ENCODE results near the gene ZNF436. TPM values are rescaled to one million over a fixed set of nuclear protein-coding genes. Genes with fewer than 3 reads are reported as not detected.

ZNF436 gene
- total and polyA plus RNA-seq, 9 of the 15 experiments (the other 6 are each of a cell fraction or from before 2014, with no cell fraction given) = 2.1 to 11.3 (median 6.8) TPM

- TF ChIP-seq, protein P1, sequence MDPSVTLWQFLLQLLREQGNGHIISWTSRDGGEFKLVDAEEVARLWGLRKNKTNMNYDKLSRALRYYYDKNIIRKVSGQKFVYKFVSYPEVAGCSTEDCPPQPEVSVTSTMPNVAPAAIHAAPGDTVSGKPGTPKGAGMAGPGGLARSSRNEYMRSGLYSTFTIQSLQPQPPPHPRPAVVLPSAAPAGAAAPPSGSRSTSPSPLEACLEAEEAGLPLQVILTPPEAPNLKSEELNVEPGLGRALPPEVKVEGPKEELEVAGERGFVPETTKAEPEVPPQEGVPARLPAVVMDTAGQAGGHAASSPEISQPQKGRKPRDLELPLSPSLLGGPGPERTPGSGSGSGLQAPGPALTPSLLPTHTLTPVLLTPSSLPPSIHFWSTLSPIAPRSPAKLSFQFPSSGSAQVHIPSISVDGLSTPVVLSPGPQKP (CRISPR knock-in tag; IDR thresholded peaks at IDR 0.05) = no peak
- TF ChIP-seq ZNF764 (CRISPR knock-in tag; IDR thresholded peaks at IDR 0.05; ENCODE audit: low read depth) (0 out of 2 replicates have a peak, but pooled peaks have one; percentile 23), ZNF511 (CRISPR knock-in tag; IDR thresholded peaks at IDR 0.05) (no peak; the same call in 1 of the 2 replicates), TRIM24 (IDR thresholded peaks at IDR 0.05) (no peak), CREBBP (IDR thresholded peaks at IDR 0.05; ENCODE audit: low read depth, low read length) (no peak), MAZ (CRISPR knock-in tag; conservative IDR thresholded peaks at IDR 0.05 in 1 of 2, IDR thresholded peaks at IDR 0.05 in 1 of 2) (peak; percentile 80 to 95), HDAC3 (IDR thresholded peaks at IDR 0.05; ENCODE audit: borderline replicate concordance, partially characterized antibody) (peak; percentile 27), ZBED1 (IDR thresholded peaks at IDR 0.05) (no peak), ARID3A (IDR thresholded peaks at IDR 0.05; ENCODE audit: borderline replicate concordance, low read depth, low read length) (no peak), E2F3 (CRISPR knock-in tag; IDR thresholded peaks at IDR 0.05) (0 out of 2 replicates have a peak, but pooled peaks have one; percentile 18), POLR2H (tag; IDR thresholded peaks at IDR 0.05; ENCODE audit: low read depth) (no peak), MTA3 (IDR thresholded peaks at IDR 0.05; ENCODE audit: borderline replicate concordance) (peak; percentile 69; the same call in 1 of the 2 replicates), ZNF121 (CRISPR knock-in tag; conservative IDR thresholded peaks at IDR 0.05) (no peak), ZNF175 (CRISPR knock-in tag; IDR thresholded peaks at IDR 0.05; ENCODE audit: low read depth) (no peak), ELF2 (CRISPR knock-in tag; IDR thresholded peaks at IDR 0.05) (peak; percentile 79; the same call in 1 of the 2 replicates), CCNT2 (IDR thresholded peaks at IDR 0.05; ENCODE audit: borderline replicate concordance, extremely low read depth, insufficient read length, low read depth, low read length) (peak; percentile 88), ZNF785 (CRISPR knock-in tag; IDR thresholded peaks at IDR 0.05) (no peak), KLF13 (tag; IDR thresholded peaks at IDR 0.05; ENCODE audit: borderline replicate concordance, low read depth) (peak; percentile 67; the same call in 1 of the 2 replicates)
- TF ChIP-seq, protein P2, sequence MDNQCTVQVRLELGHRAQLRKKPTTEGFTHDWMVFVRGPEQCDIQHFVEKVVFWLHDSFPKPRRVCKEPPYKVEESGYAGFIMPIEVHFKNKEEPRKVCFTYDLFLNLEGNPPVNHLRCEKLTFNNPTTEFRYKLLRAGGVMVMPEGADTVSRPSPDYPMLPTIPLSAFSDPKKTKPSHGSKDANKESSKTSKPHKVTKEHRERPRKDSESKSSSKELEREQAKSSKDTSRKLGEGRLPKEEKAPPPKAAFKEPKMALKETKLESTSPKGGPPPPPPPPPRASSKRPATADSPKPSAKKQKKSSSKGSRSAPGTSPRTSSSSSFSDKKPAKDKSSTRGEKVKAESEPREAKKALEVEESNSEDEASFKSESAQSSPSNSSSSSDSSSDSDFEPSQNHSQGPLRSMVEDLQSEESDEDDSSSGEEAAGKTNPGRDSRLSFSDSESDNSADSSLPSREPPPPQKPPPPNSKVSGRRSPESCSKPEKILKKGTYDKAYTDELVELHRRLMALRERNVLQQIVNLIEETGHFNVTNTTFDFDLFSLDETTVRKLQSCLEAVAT (IDR thresholded peaks at IDR 0.05) = peak in 1 of 2 experiments; percentile 47; a peak in 2 of 4 replicates
- TF ChIP-seq, protein P3, sequence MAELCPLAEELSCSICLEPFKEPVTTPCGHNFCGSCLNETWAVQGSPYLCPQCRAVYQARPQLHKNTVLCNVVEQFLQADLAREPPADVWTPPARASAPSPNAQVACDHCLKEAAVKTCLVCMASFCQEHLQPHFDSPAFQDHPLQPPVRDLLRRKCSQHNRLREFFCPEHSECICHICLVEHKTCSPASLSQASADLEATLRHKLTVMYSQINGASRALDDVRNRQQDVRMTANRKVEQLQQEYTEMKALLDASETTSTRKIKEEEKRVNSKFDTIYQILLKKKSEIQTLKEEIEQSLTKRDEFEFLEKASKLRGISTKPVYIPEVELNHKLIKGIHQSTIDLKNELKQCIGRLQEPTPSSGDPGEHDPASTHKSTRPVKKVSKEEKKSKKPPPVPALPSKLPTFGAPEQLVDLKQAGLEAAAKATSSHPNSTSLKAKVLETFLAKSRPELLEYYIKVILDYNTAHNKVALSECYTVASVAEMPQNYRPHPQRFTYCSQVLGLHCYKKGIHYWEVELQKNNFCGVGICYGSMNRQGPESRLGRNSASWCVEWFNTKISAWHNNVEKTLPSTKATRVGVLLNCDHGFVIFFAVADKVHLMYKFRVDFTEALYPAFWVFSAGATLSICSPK (IDR thresholded peaks at IDR 0.05; ENCODE audit: borderline replicate concordance) = peak; percentile 25; the same call in 1 of the 2 replicates
Measured at GRCh38 chr1:23367791-23368561, 1.7 kb downstream of the ZNF436 start (continued).
